Measurements from ENCODE around the gene IL17RB.

IL17RB gene

DNA sequence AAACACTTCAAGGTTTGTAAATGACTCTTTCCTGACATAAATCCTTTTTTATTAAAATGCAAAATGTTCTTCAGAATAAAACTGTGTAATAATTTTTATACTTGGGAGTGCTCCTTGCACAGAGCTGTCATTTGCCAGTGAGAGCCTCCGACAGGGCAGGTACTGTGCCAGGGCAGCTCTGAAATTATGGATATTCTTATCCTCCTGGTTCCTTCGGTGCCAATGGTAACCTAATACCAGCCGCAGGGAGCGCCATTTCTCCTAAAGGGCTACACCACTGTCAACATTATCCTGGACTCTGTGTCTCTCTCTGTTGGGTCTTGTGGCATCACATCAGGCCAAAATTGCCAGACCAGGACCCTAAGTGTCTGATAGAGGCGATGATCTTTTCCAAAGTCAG is 33.1 kb upstream of the IL17RB start:
- no peak for DNase-seq

DNA sequence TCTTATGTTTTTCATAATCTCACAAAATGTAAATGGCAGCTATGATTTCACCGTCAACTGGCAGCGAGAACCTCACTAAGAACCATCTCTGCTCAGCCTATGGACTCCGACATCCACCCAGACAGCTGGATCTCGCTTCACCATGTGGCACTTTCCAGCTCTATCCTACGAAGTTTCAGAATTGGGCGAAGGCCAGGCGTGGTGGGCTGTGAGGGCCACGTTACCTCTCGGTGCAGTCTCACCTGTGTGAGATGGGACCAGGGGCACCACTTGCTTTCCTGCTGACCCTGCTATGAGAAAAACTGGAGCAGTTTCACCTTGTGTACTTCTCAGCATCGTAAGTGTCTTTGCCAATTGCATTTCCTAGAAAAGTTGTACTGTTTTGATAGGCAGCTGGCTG is 32.5 kb upstream of the IL17RB start:
- DNase-seq, result no peak

DNA sequence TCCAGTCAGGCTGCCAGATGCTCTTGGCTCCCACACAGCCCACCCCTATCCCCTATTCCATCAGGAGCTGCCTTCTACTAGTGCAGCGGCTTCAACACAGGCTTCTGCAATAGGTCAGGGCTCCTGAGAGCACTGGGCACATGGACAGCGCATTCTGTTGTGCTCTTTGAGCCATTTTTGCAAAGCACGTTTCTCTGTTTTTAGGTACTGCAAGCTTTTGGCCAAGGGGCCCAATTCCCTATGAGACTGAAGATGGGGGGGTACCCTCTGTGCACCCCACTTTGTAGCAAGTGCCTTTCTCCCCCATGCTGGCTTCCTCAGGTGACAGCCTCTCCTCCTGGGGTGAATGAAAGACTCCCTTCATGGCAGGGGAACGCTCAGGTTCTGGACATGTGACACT is 31.3 kb upstream of the IL17RB start:
- no peak for DNase-seq

DNA sequence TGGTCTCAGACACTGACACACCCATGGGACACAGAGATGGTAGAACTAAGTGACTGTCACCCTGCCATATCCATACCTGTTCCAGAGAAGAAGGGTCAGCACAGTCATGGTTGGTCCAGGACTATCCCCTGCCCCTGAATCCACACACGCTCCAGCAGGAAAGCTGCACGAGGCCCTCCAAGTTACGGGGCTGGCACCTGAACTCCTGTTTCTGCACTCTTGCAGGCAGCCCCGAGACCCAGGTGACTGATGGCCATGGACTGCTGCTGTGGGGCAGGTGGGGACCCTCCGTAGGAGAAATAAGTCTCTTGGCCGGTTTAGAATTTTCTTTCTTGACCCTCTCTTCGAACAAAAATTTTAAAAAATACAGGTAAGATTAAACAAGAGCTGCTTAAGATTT is 30.7 kb upstream of the IL17RB start:
- no peak for DNase-seq

DNA sequence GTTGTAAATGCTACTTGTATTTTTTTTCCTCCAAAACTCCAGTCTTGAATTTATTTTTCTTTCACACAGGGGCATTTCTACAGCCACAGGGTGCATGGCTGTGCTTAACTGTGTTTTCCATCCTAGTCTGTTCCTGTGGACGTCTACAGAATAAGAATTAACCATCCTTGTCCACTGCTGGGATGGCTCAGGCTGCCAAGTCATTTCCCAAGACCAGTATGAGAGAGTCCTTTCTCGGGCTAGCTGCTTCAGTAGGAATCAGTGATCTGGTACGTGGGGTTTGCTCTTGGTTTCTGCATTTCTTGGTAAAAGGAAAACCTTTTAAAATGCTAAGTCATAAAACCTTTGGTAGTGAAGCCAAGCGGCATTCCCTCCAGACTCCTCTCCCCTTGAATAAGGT is 29.9 kb upstream of the IL17RB start:
- DNase-seq, result no peak

DNA sequence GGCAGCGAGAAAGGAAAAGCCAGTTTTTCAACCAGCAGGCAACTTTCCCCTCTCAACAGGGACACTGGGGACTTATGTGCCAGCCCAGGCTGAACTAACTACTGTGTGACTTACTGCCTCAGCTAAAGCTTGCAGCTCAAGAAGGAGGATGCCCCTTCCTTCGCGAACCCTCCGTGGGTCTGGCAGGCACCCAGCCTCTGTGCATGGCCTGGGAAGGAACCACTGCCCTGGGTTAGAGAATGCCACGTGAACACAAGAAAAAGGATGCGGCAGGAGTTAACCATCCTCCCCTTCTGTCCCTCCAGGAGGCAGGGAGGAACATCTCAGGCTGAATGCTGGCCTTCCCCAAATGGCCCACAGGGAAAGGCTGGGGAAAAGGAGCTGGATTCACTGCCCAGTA is 29.2 kb upstream of the IL17RB start:
- no peak for DNase-seq

DNA sequence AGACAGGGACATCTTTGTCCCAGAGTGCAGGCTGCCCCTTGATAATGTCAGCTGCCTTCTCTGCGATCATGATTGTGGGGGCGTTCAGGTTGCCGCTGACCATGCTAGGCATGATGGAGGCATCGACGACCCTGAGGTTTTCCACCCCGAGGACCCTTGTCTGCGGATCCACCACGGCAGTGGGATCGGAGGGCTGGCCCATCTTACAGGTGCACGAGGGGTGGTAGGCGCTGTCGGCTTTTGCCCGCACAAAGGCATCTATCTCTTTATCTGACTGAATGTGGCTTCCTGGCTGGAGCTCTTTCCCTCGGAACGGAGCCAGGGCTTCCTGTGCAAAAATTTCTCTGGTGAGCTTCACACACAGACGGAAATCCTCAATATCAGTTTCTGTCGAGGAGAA is 28.6 kb upstream of the IL17RB start:
- no peak for DNase-seq

DNA sequence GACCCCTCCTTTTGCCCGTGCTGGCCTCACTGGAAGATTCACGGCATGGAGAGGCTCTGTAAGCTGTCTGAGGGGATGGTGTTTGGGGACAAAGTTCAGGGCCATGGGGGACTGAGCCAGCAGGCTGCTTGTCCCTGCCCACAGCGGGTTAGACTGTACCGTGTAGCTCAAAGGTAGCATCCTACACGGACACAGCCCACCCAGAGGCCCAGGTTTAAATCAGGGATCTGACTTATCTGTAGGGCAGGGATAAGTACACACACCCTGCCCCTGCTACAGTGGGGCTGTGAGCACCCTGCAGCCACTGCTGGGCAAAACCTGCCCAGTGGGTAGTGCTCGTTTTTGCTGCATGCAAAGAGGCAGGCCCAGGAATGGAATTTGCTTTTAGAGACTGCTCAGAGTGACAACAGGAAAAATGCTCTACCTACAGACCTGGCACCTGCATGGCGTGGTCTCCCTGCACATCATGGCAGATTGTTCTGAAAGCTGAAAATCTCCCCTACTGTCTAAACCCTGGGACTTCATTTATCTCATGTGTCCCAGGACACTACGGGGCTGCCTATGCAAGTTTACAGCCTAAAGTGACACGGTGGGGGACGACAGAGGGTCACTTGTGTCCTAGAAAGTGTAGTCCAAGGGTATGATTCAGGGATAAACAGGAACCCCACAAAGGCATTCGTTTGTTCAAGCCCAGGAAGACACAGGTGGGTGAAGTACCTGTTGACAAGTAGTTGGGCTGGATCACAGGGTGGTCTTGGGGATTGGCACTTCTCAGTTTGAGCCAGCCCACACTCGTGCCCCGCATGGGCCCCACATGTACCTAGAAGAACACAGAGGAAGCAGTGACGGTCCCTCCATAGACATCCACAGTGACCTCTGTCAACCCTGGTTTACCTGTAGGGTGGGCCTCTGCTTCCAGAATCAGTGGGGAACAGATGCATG is 27.9 kb upstream of the IL17RB start:
- DNase-seq, result no peak

DNA sequence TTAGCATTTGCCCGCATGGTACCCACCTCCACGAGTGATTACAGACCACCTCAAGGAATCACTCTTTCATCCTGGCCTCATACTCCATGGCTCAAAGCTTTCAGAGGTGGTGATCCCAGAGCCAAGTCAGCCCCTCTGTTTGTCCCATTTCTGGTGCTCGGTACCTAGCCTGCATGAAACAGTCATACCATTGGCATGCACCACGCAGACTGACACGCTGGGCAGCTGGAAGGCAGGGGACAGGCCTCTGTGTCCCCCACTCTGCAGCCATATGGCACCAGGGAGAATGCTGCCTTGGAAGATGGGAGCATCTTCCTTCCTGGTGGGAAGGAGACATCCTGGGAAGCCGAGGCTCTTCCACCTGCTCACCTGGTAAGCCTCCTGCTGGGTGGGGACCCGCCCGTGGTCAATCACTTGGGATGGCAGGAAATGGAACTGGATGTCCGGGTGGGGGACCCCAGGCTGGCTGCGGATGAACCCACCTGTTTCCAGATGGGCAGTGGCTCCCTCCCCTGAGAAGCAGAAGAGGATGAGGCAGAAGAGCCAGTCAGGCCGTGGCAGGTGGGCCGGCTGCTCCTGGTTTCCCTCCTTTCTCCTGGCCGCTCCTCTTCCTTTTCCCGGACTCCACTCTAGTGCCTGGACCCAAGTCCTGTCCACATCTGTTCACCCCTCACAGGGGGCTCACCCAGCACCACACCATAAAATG is 27.1 kb upstream of the IL17RB start:
- DNase-seq, result no peak

DNA sequence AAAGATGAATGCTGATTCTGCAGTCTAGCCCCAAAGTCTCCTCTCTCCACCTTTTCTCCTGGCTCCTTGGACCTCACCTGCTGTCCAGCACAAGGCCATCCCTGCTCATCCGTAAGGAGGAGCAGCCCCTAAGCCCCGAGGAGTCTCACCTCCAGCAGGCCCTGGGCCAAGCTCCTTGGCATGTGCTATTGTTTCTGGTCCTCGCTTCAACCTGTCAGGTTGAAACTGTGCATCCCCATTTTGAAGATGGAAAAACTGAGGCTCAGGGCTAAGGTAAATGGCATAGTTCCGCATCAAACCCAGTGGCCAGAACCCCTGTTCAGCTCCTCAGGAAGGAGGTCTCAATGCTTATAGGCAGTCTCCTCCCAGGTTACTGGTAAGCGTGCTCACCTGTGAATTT is 26.3 kb upstream of the IL17RB start:
- no peak for DNase-seq

DNA sequence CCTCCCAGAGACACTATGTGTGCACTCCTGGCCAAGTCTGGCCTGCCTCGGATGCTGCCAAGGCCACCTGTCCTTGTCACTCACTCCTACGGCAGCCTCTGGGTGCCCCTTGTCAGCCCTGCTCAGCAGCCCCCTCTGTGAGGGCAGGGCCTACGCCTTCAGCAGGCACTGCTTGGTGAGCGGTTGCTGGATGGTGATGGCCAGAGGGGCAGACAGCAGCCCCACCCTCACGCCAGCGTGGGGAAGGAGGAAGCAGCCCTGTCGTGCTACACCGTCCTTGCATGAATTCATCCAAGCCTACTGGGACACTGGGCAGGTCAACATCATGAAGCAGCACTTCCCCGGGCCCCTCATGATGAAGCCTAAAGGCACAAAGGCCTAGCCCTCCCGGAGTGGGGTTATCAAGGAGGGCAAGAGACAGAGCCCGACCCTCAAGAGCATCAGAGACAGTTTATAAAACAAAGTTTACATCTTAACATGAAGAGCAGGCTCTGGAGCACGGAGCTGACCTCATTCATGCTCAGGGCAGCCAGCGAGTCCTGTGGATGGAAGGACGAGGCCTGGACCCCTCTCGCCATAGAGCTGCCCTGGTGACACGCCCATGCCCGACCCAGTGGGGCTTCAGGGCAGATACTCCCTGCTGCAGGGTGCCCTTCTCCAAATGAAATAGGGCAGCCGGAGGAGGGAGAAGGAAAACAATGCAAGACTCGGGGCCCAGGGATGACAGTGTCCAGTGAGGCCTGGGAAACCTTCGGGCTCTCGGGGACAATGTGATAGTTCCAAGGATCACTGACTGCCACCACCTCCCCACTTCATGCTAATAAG is 25.4 kb upstream of the IL17RB start:
- no peak for DNase-seq

DNA sequence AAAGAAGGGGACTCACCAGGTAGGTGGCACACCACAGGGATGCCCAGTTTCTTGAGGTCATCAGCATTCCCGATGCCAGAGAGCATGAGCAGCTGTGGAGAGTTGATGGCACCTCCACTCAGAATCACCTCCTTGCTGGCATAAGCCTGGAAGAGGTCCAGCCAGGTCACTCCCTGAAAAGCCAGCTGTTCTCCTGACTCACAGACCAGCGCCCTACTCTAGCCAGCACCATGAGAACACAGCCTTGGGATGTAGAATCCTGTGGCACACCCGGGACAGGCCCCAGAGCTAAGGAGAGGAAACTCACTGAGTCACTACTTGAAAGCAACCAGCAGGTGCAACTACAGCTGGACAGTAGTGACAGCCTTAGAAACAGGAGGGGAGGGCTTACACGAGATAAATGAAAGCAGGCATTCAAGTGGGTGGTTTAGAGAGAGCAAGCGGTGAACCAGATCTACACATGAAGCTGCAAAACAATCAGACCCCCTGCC is 24.7 kb upstream of the IL17RB start:
- no peak for DNase-seq

DNA sequence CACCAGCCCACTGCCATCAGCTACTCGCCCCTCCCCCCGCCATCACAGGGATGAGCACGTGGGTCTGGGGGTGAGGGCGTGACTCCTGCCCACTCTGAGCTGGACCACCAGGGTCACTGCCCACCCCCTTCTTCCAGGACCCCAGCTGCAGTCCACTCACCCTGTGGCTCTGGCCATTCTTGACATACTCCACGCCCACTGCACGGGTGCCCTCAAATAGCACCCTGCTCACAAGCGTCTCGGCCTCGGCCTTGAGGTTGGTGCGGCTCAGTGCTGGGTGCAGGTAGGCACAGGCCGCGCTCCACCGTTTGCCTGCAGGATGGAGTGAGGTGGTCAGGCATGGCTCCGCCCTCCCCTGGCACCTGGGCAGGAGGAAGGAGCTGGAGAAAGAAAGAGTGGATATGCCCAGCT is 24.0 kb upstream of the IL17RB start:
- DNase-seq, result no peak

DNA sequence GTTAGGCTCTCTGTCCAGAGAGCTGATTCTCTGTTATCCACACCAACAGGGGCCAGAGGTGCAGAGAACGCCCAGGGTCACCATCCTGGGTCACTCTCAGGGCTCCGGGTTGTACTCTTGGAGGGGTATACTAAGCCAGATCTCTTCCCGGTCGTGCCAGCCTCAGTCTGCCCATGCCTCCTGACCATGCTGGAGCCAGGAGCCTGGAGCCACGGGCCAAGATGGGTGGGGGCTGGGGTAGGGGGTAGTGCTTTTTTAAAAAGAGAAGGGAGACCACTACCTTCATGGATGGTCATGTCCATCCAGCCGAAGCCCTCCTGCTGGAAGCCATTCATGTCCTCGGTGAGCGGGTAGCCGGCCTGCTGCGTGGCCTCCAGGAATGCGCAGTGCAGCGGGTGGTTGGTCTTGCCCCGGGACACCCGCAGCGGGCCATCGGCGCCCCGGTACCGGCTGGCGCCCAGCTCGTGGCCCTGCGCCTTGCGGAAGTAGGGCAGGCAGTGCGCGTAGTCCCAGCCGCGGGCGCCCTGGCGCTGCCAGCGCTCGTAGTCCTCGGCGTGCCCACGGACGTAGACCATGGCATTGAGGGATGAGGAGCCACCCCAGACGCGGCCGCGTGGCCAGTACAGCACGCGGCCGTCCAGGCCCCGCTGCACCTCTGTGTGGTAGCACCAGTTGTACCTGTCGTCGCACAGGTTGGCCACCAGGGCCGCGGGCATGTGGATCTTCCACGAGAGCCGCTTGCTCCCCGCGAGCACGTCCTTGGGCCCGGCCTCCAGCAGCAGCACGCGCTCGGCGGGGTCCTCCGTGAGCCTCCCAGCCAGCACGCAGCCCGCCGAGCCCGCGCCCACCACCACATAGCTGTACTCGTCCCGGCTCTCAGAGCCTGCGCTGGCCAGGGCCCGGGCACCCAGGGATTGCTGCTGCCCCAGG is 23.1 kb upstream of the IL17RB start:
- DNase-seq, result no peak

DNA sequence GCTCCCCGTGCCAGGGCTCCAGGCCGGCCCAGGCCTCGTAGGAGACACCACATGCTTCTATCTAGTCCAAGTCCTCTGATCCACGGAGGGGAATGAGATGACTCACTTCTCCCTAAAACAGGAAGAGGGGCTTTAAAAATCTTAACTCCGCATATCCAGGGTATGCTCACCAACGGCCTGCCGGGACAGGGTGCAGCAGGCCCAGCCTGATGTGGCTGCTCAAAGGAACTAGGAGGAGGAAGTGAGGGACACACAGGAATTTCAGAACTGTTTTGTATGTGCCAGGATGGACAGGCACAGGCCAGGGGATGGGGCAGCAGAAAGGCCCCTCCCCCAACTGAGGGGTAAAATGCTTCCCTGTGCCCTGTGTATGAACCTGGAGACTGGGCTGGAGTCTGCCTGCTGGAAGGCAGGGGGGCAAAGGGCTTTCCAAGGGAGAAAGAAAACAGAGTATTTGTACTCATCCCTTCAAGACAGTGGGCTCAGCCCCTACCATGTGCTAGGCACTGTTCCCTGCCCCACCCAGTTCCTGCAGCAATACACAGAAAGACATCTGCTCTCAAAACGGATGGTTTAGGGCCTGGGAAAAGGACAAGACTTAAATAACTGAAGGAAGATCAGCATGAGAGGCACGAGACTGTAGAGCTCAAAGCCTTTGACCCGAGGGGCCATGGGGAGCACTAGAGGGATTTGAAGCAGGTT is 22.3 kb upstream of the IL17RB start:
- DNase-seq, result no peak

DNA sequence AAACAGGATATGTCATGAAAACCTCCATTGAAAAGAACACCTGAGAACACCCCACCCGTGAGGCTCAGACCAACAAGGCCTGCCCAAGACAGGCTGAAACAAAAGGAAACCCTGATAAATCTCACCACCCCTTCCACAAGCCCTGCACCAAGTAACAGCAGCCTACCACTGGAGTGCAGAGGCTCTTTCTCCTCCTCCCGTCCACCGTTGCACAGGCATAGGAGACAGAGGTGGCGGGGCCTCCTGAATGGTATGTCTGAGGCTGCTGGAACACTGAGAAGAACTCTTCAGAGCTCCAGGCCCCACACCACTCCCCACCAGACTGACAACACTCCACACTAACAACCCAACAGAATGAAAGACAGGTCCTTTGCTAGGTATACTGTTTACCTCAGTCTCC is 21.6 kb upstream of the IL17RB start:
- no peak for DNase-seq

DNA sequence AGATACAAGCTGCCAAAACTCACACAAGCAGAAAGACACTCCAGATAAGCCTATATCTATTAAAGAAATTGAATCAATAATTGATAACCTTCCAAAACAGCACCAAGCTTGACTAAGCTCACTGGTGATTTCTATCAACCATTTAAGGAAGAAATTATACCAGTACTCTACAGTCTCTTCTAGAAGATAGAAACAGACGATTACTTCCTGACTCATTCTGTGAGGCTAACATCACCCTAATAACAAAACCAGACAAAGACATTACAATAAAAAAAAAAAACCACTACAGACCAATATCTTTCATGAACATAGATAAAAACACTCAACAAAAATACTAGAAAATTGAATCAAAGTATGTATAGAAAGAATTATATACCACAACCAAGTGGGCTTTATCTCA is 20.3 kb upstream of the IL17RB start:
- no peak for DNase-seq

DNA sequence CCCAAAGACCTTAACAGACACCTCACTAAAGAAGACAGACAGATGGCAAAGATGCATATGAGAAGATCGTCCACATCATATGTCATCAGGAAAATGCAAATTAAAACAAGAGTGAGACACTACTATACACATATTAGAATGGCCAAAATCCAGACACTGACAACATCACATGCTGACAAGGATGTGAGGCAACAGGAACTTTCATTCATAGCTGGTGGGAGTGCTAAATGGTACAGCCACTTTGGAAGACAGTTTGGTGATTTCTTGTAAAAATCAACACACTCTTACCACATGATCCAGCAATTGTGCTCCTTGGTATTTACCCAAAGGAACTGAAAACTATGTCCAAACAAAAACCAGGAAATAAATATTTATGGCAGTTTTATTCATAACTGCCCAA is 17.8 kb upstream of the IL17RB start:
- DNase-seq, result no peak

DNA sequence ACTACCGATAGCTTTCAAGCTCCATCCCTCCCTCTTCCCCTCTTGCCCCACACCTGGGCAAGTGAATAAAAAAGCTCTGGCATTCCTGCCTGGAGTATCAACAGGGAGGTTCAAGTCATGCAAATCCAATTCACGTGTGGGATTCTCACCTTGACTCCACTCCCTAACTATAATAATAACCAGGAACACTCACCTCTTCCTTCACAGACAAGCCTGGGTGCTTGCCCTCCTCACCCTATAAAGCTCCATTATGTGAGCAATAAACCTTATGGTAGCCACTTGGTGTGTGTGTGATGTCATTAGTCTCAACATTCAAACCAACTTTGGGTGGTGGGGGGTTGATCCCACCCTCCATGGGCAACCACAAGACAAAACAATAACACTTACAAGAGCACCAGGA is 16.8 kb upstream of the IL17RB start:
- DNase-seq, result no peak

DNA sequence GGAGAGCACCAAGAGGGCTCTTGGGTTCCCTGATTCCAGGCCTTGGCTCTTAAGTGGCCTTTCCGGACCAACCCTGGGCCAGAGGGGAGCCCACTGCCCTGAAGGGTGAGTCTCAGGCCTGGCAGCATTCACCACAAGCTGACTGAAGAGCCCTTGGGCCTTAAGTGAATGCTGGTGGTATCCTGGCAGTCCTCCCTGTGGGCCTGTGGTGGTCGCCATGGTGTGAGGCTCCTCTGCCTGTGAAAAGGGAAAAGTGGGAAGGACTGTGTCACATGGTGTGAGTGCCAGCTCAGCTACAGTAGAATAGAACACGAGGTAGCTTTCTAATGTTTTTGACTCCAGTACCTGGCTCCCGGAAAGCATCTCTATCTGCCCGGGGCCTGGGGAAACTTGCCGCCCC is 15.4 kb upstream of the IL17RB start:
- no peak for DNase-seq

DNA sequence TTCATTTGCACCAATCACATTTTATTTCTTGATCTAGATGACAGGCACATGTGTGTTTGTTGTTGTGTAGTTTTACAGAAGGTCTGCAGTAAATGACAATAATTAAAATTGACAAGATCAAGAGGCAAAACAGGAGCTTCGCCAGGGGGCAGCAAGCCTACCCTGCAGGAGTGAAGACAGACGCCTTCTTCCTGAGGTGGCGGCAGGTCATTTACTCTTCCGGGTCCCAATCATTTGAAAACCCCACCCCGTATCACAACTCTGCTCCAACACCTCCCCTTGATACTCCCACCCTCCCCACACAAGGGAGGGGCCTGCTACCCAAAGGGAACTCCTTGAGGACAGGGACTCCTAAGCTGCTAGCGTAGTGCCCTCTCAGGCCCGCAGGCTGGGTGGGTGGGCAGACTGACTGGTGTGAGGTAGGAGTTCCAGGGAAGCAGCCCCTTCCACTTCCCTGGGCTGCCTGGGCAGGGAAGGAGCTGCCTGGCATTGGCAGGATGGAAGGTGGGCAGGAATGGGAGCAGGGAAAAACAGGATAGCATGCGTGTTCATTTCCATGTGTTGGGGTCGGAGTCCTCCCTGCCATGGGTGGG is 13.2 kb upstream of the IL17RB start:
- no peak for DNase-seq
